ENCODE results near the gene NETO1. TPM values are rescaled to one million over a fixed set of nuclear protein-coding genes. Genes with fewer than 3 reads are reported as not detected.

The NETO1 gene
- total RNA-seq, 2 donors from 2014 or later: 0.72 TPM; not detected in 1

GRCh38 chr18:72830109-72830508, 37.7 kb downstream of the NETO1 start:
- peaks cover 10% of the 10 kb centered on the region in 2 donors for H3K9me3 Mint-ChIP-seq
- no peaks in the 10 kb centered on the region for H3K4me1 Mint-ChIP-seq (ENCODE audit: low read depth)
- ATAC-seq (replicated peaks in 1 of 2) (no peak), DNase-seq (no peak)
- no peaks in the 10 kb centered on the region for H3K27me3 Mint-ChIP-seq (ENCODE audit: low read depth)
- no peak overlapping the region for H3K4me3 Mint-ChIP-seq
- no peaks in the 10 kb centered on the region for H3K36me3 Mint-ChIP-seq (ENCODE audit: insufficient read depth in 2 of 2)
- H3K27ac Mint-ChIP-seq: no peak overlapping the region

DNA sequence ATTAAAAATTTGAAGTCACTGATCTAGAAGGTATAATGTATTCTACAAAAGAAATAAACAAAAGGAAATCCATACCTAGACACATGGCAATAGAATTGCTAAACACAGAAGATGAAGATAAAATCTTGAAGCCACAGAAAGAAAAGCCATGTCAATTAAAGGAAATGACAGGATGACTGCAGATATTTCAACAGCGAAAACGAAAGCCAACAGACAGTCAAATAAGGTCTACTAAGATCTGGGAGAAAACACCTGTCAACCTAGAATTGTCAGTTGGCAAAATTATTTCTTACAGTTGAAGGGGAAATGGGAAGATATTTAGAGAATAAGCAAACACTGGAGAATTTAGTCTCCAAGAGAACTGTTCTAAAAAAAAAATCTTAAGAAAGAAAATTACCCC, 39.2 kb downstream of the NETO1 start:
- no peaks in the 10 kb centered on the region for H3K36me3 Mint-ChIP-seq (ENCODE audit: insufficient read depth in 2 of 2)
- H3K27ac Mint-ChIP-seq: no peak overlapping the region
- no peaks in the 10 kb centered on the region for H3K4me1 Mint-ChIP-seq (ENCODE audit: low read depth)
- H3K27me3 Mint-ChIP-seq (ENCODE audit: low read depth): no peaks in the 10 kb centered on the region
- H3K4me3 Mint-ChIP-seq: no peak overlapping the region
- DNase-seq: no peak
- H3K9me3 Mint-ChIP-seq: peaks cover 7 to 10% of the 10 kb centered on the region in 2 donors
- ATAC-seq (replicated peaks in 1 of 2): no peak

- Mint-ChIP-seq H3K36me3 (ENCODE audit: insufficient read depth in 2 of 2) (no peaks in the 10 kb centered on the region), H3K27ac (no peak overlapping the region), H3K9me3 (peaks cover 7 to 14% of the 10 kb centered on the region in 2 donors), H3K4me3 (no peak overlapping the region), H3K4me1 (ENCODE audit: low read depth) (no peaks in the 10 kb centered on the region), H3K27me3 (ENCODE audit: low read depth) (no peaks in the 10 kb centered on the region)
- DNase-seq: no peak
- no peak for ATAC-seq (replicated peaks in 1 of 2)
Measured at GRCh38 chr18:72826736-72827135, 41.1 kb downstream of the NETO1 start.

DNA sequence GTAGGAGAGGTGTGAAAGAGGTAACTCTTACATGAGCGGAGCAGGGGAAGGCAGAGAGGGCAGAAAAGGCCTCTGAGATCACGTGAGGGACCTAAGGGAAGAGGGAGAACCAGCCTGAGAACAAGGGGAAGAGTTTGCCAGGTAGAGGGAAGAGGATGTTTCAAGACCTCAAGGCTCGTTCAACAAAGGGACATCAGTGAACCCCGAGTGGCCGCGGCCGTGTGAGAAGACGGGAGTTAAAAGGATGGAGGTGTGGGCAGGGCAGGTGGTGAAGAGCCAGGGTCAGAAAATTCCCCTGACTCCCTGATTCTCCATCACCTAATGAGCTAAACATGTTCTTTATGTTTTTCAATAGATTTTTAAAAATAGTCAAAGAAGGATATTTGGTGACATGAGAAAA, 44.4 kb downstream of the NETO1 start:
- Mint-ChIP-seq H3K4me1 (ENCODE audit: low read depth) (no peaks in the 10 kb centered on the region), H3K27ac (no peak overlapping the region), H3K27me3 (ENCODE audit: low read depth) (no peaks in the 10 kb centered on the region), H3K4me3 (no peak overlapping the region), H3K9me3 (peaks cover 3 to 5% of the 10 kb centered on the region in 2 donors), H3K36me3 (ENCODE audit: insufficient read depth in 2 of 2) (no peaks in the 10 kb centered on the region)
- DNase-seq (no peak), ATAC-seq (replicated peaks in 1 of 2) (no peak)

GRCh38 chr18:72822202-72822601, 45.6 kb downstream of the NETO1 start:
- DNase-seq (no peak), ATAC-seq (replicated peaks in 1 of 2) (no peak)
- H3K4me1 Mint-ChIP-seq (ENCODE audit: low read depth): no peaks in the 10 kb centered on the region
- peaks cover 3 to 5% of the 10 kb centered on the region in 2 donors for H3K9me3 Mint-ChIP-seq
- H3K4me3 Mint-ChIP-seq: no peak overlapping the region
- H3K27me3 Mint-ChIP-seq (ENCODE audit: low read depth): no peaks in the 10 kb centered on the region
- no peak overlapping the region for H3K27ac Mint-ChIP-seq
- H3K36me3 Mint-ChIP-seq (ENCODE audit: insufficient read depth in 2 of 2): no peaks in the 10 kb centered on the region

DNA sequence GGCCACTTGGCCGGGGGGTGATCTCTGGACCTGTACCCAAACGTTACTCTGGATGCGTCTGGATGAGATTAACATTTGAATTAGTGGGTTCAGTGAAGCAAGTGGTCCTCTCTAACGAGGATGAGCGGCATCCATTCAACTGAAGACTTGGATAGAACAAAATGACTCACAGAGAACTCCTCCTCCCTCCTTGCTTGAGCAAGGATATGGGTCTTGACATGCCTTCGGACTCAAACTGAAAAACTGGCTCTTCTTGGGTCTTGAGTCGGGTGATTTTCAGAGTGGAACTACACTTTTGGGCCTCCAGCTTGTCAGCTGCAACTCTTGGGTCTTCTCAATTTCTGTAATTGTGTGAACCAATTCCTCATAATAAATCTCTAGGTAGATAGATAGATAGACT, 47.2 kb downstream of the NETO1 start:
- Mint-ChIP-seq H3K9me3 (peaks cover 3 to 4% of the 10 kb centered on the region in 2 donors), H3K27ac (no peak overlapping the region), H3K36me3 (ENCODE audit: insufficient read depth in 2 of 2) (no peaks in the 10 kb centered on the region), H3K27me3 (ENCODE audit: low read depth) (no peaks in the 10 kb centered on the region), H3K4me3 (no peak overlapping the region), H3K4me1 (ENCODE audit: low read depth) (no peaks in the 10 kb centered on the region)
- ATAC-seq (replicated peaks in 1 of 2) (no peak), DNase-seq (no peak)

DNA sequence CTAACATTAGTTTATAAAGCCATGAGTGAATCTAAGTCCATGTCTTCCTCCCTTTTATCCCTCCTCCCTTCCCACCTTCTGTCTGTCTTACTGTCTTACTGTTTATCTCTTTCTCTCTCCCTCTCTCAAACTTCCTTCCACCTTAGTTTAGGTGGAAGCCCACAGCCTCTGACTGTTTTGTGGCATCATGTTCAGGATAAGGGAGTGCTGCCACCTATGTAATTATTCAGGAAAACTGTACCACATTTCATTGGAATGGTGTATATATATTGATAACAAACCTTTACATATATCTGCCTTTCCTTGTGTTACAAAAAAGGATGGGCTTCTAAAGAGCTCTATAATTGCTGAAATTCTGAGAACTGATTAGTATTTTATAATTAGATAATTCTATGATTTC, 48.7 kb downstream of the NETO1 start:
- peaks cover 3 to 4% of the 10 kb centered on the region in 2 donors for H3K9me3 Mint-ChIP-seq
- H3K36me3 Mint-ChIP-seq (ENCODE audit: insufficient read depth in 2 of 2): no peaks in the 10 kb centered on the region
- H3K4me3 Mint-ChIP-seq: no peak overlapping the region
- DNase-seq: no peak
- no peaks in the 10 kb centered on the region for H3K27me3 Mint-ChIP-seq (ENCODE audit: low read depth)
- H3K27ac Mint-ChIP-seq: no peak overlapping the region
- H3K4me1 Mint-ChIP-seq (ENCODE audit: low read depth): no peaks in the 10 kb centered on the region
- ATAC-seq (replicated peaks in 1 of 2): no peak

- no peak overlapping the region for H3K4me3 Mint-ChIP-seq
- H3K4me1 Mint-ChIP-seq (ENCODE audit: low read depth): no peaks in the 10 kb centered on the region
- no peak overlapping the region for H3K27ac Mint-ChIP-seq
- H3K27me3 Mint-ChIP-seq (ENCODE audit: low read depth): no peaks in the 10 kb centered on the region
- DNase-seq (no peak), ATAC-seq (replicated peaks in 1 of 2) (no peak)
- peaks cover 2 to 3% of the 10 kb centered on the region in 2 donors for H3K9me3 Mint-ChIP-seq
- H3K36me3 Mint-ChIP-seq (ENCODE audit: insufficient read depth in 2 of 2): peaks cover 0 to 1% of the 10 kb centered on the region in 2 donors
Measured at GRCh38 chr18:72811047-72811446, 56.7 kb downstream of the NETO1 start.

- no peak for DNase-seq
- Mint-ChIP-seq H3K36me3 (ENCODE audit: insufficient read depth in 2 of 2) (peaks cover 0 to 1% of the 10 kb centered on the region in 2 donors), H3K4me3 (no peak overlapping the region), H3K27me3 (ENCODE audit: low read depth) (no peaks in the 10 kb centered on the region), H3K9me3 (peaks cover 2 to 3% of the 10 kb centered on the region in 2 donors), H3K4me1 (ENCODE audit: low read depth) (no peaks in the 10 kb centered on the region), H3K27ac (no peak overlapping the region)
- no peak for ATAC-seq (replicated peaks in 1 of 2)
Measured at GRCh38 chr18:72808680-72809079, 59.1 kb downstream of the NETO1 start.

- peaks cover 3 to 4% of the 10 kb centered on the region in 2 donors for H3K9me3 Mint-ChIP-seq
- H3K27ac Mint-ChIP-seq: no peak overlapping the region
- H3K4me1 Mint-ChIP-seq (ENCODE audit: low read depth): no peaks in the 10 kb centered on the region
- no peaks in the 10 kb centered on the region for H3K36me3 Mint-ChIP-seq (ENCODE audit: insufficient read depth in 2 of 2)
- ATAC-seq (replicated peaks in 1 of 2) (no peak), DNase-seq (no peak)
- no peak overlapping the region for H3K4me3 Mint-ChIP-seq
- H3K27me3 Mint-ChIP-seq (ENCODE audit: low read depth): no peaks in the 10 kb centered on the region
Measured at GRCh38 chr18:72799106-72799505, 68.7 kb downstream of the NETO1 start.

- DNase-seq (no peak), ATAC-seq (replicated peaks in 1 of 2) (no peak)
- no peak overlapping the region for H3K27ac Mint-ChIP-seq
- no peak overlapping the region for H3K4me3 Mint-ChIP-seq
- no peaks in the 10 kb centered on the region for H3K27me3 Mint-ChIP-seq (ENCODE audit: low read depth)
- no peaks in the 10 kb centered on the region for H3K36me3 Mint-ChIP-seq (ENCODE audit: insufficient read depth in 2 of 2)
- H3K9me3 Mint-ChIP-seq: no peaks in the 10 kb centered on the region
- H3K4me1 Mint-ChIP-seq (ENCODE audit: low read depth): no peaks in the 10 kb centered on the region
Measured at GRCh38 chr18:72783530-72783929, 84.3 kb downstream of the NETO1 start.

DNA sequence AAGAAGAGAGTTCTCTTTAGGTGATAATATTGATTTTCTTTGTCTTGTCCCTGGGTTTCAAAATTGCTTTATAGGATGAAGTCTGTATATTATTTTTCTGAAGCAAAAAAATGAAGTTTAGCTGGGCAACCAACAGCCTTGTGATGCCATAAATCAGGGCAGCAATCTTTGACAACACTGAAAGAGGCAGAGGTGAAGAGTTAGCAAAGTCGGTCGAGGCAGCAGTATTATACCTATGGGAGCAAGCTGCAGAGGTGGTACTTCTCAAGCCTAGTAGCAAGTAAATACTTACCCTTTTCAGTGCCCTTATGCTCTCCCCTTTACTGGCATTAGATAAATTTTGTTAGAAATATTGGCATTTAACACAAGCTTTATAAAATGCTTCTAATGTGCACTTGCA, 92.9 kb downstream of the NETO1 start:
- Mint-ChIP-seq H3K4me3 (no peak overlapping the region), H3K36me3 (ENCODE audit: insufficient read depth in 2 of 2) (no peaks in the 10 kb centered on the region), H3K27me3 (ENCODE audit: low read depth) (no peaks in the 10 kb centered on the region), H3K4me1 (ENCODE audit: low read depth) (no peaks in the 10 kb centered on the region), H3K9me3 (no peaks in the 10 kb centered on the region), H3K27ac (no peak overlapping the region)
- ATAC-seq (replicated peaks in 1 of 2) (no peak), DNase-seq (no peak)

- H3K4me1 Mint-ChIP-seq (ENCODE audit: low read depth): no peaks in the 10 kb centered on the region
- no peak overlapping the region for H3K27ac Mint-ChIP-seq
- H3K9me3 Mint-ChIP-seq: no peaks in the 10 kb centered on the region
- H3K36me3 Mint-ChIP-seq (ENCODE audit: insufficient read depth in 2 of 2): no peaks in the 10 kb centered on the region
- ATAC-seq (replicated peaks in 1 of 2) (no peak), DNase-seq (no peak)
- H3K27me3 Mint-ChIP-seq (ENCODE audit: low read depth): no peaks in the 10 kb centered on the region
- no peak overlapping the region for H3K4me3 Mint-ChIP-seq
Measured at GRCh38 chr18:72772916-72773315, 94.9 kb downstream of the NETO1 start.

DNA sequence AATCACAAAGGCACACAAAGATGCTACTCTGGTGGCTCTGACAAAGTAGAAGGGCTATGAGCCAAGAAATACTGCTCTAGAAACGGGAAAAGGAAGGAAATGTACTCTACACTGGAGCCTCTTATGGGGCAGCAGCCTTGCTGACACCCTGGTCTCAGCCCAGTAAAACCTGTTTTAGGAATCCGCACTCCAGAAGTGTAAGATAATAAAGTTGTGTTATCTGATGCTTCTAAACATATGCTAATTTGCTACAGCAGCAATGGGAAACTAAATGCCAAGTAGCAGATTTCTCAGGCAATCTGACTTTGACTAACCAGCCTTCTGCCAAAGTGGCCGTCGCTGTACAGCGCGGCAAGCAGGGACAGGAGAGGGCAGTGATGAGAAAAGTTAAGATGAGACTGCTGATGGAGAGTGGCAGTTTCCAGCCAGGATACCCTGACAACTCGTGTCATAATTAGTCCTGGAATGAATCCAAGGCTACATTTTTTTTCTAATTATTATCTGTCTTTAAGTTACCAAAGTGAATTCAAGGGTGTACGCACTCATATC, 99.0 kb downstream of the NETO1 start:
- no peaks in the 10 kb centered on the region for H3K27me3 Mint-ChIP-seq (ENCODE audit: low read depth)
- DNase-seq (no peak), ATAC-seq (replicated peaks in 1 of 2) (no peak)
- no peak overlapping the region for H3K27ac Mint-ChIP-seq
- H3K9me3 Mint-ChIP-seq: no peaks in the 10 kb centered on the region
- H3K4me1 Mint-ChIP-seq (ENCODE audit: low read depth): no peaks in the 10 kb centered on the region
- no peak overlapping the region for H3K4me3 Mint-ChIP-seq
- H3K36me3 Mint-ChIP-seq (ENCODE audit: insufficient read depth in 2 of 2): no peaks in the 10 kb centered on the region
